Measurements from ENCODE around the gene CENPH.

DNA sequence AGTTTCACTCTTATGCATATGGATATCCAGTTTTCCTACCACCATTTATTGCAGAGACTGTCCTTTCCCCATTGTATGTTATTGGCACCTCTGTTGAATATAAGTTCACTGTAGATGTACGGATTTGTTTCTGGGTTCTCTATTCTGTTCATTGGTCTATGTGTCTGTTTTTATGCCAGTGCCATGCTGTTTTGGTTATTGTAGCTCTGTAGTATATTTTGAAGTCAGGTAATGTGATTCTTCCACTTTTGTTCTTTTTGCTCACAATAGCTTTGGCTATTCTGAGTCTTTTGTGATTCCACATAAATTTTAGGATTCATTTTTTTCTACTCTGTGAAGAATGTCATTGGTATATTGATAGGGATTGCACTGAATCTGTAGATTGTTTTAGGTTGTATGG lies 48.6 kb upstream of the CENPH start:
- TF ChIP-seq EZH2 (IDR thresholded peaks at IDR 0.05; ENCODE audit: insufficient read depth, poor library complexity, severe bottlenecking) (no peak), EZH2phosphoT487 (IDR thresholded peaks at IDR 0.05; ENCODE audit: insufficient read depth, low read depth) (no peak)
